D721Med (cell line): Measurements from ENCODE around the gene TCF4.
A peak's percentile ranks its signal among the peaks of the same experiment; 100 is the strongest.

Experiments
- DNase-seq: peaks from one replicate; pipeline ENCODE4 v3.0.0; 2011; ENCODE audit warnings: low spot score; ENCODE audit not compliant: insufficient read length
- FAIRE-seq: peaks from 2 replicates; lab custom pipeline; 2011; peaks lifted over from hg19 to GRCh38; lab: Jason Lieb, UNC
- TF ChIP-seq, protein P1 (sequence below): IDR thresholded peaks from 2 replicates; pipeline ENCODE4 v1.5.1; 2012; ENCODE audit warnings: mild to moderate bottlenecking, control low read depth; ENCODE audit not compliant: insufficient read depth; ENCODE audit errors: missing control alignments

TCF4 gene

DNA sequence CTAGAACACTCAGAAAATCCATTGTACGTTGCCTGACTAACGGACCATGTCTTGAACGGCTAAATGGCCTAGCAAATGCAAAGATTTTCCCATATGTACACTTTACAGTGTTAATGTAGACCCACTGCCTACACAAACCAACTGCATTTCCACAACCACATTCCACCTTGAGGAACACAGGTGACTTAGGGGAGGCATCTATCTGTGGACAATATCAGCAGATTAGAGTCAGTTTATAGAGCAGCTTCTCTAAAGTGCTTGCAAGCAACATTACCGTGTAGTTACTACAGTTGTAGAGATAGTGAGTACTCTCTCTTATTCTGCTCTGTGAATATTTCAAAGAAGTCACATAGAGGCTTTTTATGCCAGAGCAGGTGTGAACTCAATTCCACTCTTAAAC lies 139.6 kb downstream of the TCF4 start:
- DNase-seq (no peak), FAIRE-seq (peak; percentile 99)
- TF ChIP-seq, protein P1, sequence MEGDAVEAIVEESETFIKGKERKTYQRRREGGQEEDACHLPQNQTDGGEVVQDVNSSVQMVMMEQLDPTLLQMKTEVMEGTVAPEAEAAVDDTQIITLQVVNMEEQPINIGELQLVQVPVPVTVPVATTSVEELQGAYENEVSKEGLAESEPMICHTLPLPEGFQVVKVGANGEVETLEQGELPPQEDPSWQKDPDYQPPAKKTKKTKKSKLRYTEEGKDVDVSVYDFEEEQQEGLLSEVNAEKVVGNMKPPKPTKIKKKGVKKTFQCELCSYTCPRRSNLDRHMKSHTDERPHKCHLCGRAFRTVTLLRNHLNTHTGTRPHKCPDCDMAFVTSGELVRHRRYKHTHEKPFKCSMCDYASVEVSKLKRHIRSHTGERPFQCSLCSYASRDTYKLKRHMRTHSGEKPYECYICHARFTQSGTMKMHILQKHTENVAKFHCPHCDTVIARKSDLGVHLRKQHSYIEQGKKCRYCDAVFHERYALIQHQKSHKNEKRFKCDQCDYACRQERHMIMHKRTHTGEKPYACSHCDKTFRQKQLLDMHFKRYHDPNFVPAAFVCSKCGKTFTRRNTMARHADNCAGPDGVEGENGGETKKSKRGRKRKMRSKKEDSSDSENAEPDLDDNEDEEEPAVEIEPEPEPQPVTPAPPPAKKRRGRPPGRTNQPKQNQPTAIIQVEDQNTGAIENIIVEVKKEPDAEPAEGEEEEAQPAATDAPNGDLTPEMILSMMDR: no peak

DNA sequence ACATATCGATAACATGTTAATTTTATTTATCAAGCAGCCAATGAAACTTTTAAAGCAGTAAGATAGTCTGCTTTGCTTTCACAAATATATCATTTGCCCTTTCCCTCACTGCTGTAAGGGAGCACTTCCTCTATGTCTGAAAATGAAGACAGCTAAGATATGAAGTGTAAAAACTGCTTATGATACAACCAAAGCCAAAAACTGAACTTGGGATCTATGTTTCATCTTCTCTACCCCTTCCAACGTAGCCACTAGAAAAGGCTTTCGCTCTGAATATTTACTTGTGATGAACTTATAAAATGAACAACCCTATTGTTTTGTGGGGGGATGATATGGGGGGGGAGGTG lies 140.3 kb downstream of the TCF4 start:
- FAIRE-seq (no peak), DNase-seq (no peak)
- TF ChIP-seq, protein P1: no peak

DNA sequence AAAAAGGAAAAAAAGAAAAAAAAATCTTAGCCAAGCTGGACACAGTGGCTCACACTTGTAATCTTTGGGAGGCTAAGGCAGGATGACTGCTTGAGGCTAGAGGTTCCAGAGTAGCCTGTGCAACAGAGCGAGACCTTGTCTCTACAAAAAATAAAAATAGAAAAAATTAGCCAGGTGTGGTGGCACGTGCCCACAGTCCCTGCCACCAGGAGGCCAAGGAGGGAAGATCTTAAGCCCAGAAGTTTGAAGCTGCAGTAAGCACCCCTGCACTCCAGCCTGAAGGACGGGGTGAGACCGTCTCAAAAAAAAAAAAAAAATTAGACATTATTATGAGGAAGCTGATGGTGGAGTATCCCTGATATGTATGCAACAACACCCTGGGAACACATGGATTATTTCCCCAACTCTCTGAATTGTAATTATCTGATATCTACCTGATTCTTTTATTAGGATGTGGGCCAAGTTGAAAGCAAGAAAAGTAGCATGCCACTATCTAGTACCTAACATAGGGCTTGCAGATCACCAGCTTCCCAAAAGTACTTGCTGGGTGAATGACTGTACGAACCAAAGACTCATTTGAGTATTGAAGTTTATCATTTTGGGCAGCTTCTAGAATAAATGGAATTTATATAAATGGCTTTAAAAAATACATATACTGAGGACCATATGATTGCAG lies 140.9 kb downstream of the TCF4 start:
- no peak for DNase-seq
- TF ChIP-seq, protein P1: no peak
- no peak for FAIRE-seq

DNA sequence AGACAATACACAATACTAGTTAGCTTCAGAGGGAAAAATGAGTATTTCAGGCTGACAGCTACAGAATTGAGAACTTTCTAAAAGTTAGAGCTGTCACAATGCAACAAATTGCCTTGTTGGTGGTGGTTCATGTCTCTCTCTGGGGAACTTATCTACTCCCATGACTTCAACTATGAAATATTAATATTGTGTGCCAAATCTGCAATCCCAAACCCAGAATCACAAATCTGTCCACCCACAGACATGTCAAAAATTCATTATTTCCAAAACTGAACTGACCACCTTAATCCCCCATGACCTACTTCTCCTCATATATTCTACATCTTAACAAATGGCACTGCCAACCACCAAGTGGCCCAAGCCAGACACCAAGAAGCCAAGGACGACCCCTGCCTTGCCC lies 143.5 kb downstream of the TCF4 start:
- TF ChIP-seq, protein P1: no peak
- no peak for DNase-seq
- no peak for FAIRE-seq

DNA sequence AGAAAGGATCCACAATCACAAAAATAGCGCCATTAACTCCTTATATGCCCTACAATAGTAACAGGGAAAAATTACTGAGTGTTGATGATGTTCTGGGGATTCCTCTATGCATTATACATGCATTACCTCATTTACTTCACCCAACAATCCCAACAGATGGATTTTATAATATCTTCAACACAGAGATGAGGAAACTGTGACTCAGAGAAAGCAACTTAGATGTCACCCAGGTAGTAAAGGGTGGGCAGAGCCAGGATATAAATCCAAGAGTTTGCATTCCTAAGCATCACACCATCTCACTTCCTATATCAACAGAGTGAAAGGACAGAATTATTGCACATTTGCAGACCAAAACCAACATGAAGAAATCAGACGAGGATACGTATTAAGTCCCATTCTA lies 144.2 kb downstream of the TCF4 start:
- DNase-seq (no peak), FAIRE-seq (no peak)
- TF ChIP-seq, protein P1: no peak

DNA sequence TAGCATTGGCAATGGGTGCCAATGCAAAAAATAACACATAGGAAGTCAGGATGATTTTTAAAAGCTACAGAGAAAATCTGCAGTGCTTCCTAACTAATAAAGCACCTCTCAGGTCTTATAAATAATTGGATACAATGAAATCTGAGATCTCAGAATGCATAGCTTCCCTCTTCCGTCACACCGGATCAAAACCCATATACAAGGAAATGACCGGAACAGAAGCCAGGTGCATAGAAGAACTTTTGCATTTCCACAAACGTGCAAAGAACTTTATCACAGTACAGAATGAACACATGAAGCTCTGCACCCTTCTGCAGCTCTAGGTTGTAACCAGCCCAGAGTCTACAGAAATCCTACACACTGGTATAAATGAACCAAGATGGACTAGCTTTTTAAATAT lies 145.4 kb downstream of the TCF4 start:
- FAIRE-seq (no peak), DNase-seq (no peak)
- TF ChIP-seq, protein P1: no peak

DNA sequence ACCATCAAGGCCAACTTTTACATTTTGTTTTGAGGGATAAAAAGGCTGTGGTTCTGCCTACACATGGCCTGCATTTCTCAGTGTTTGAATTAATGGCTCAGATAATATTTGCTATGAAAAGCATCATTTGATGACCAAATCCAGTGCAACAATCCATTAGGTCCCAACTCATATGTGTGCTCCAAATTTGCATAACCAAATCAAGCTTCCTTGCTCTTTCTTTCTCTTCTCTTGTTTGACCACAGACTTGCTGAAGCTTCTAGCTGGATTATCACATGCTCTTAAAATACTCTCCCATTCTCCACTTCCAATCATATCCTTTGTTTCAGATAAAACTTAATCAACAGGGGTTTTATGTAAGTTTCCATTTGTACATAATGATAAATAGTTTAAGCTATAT lies 147.0 kb downstream of the TCF4 start:
- TF ChIP-seq, protein P1: no peak
- no peak for DNase-seq
- FAIRE-seq: no peak
